T-helper 2 cell (primary cell): ENCODE data around the gene CELSR2.

Experiments used
- DNase-seq, 5 experiments: peaks; one replicate each; pipeline versions ENCODE4 v3.0.0 to v3.0.0-alpha.2; 2012 to 2022

The CELSR2 gene

GRCh38 chr1:109307274-109308021 is 58.1 kb downstream of the CELSR2 start:
- no peak for DNase-seq

- no peak for DNase-seq
These were observed 60.0 kb downstream of the CELSR2 start for GRCh38 chr1:109309347-109309746.

- DNase-seq, result no peak
These were observed 62.9 kb downstream of the CELSR2 start for GRCh38 chr1:109312246-109312645.

- DNase-seq, result no peak
These were observed 63.8 kb downstream of the CELSR2 start for GRCh38 chr1:109312978-109313775.

- DNase-seq, result no peak
These were observed 65.5 kb downstream of the CELSR2 start for GRCh38 chr1:109314795-109315194.

GRCh38 chr1:109315288-109315687 is 65.9 kb downstream of the CELSR2 start:
- no peak for DNase-seq

GRCh38 chr1:109316506-109316905 is 67.2 kb downstream of the CELSR2 start:
- no peak for DNase-seq

GRCh38 chr1:109319114-109319513 is 69.8 kb downstream of the CELSR2 start:
- DNase-seq, result no peak

- no peak for DNase-seq
These were observed 73.6 kb downstream of the CELSR2 start for GRCh38 chr1:109322974-109323373.
